Kidney glomerular epithelial cell (primary cell): ENCODE results near the gene RNASE1.
A peak's percentile ranks its signal among the peaks of the same experiment; 100 is the strongest.
"Not testable (repeated sequence)": the region's sequence is repeated elsewhere in the genome, so short reads cannot be mapped to it uniquely, and the experiment has no call there.

Experiments used
- DNase-seq: peaks from one replicate; lab custom pipeline; 2025; lab: John Stamatoyannopoulos, UW

The RNASE1 gene

DNA sequence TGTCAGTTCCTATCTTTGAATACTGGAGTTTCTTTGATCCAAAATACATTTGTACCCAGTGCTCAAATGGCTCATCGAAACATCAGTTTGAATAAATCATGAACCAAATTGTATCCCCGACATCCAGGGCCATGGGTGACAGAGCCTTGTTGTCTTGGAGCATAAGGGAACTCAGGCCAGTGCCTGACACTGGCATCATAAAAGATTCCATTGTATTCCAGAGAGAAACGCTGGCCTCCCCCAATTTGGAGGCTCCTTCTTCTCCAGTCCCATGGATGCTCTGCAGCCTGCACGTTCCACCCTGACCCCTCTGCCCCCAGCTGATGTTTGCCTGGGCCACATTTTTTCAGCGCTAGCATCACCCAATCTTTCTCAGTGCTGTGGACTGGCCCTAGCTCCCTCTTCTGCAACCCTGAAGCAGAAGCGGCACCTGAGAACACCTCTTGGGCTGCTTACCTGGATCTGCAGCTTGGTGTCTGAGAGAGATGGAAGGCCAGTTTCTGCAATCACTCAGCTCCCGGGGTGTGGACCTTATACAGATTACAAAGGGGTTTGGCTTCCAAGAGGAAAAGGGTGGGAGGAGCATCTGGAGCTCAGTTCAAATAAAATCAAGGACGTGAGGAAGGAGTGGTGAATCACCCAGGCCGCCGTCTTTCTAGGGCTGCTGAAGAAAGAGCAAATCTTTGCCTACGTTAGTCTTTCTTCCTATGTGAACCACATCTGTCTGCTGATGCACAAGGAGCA is at the start of gene RNASE1:
Gene RNASE1 (minus strand): TSS at position 504 of the 744 bp plus-strand sequence. CDS start 776 bp downstream, outside the sequence.
- DNase-seq, result no peak

DNA sequence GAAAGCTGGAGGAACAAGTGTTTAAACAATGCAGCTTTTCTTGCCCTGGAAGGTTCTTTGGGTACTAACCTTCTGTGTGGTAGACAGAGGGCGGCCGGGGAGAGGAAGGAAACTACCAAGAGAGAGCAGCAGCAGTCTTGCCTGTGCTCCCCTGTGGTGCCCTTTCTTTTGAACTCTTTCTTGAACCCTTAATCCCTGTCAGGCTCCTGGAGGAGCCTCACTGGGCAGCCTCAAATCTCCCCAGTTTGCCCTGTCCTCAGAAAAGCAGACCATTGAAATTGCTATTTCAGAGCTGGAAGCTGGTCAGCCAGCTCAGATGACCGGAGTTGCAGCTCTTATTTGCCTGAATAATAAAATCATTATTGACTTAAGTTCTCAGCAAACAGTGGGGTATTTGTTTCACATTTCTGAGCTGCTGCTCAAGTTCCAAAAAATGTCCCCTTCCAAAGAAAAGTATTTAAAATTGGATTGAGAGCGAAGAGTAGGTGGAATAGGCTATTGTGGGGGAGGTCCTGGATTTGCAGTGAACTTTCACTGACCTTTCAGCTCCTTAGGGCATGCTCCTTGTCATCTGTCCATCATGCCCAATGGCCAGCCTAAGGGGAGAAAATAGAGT is 46.4 kb upstream of the RNASE1 start:
- peak; percentile 24 for DNase-seq

DNA sequence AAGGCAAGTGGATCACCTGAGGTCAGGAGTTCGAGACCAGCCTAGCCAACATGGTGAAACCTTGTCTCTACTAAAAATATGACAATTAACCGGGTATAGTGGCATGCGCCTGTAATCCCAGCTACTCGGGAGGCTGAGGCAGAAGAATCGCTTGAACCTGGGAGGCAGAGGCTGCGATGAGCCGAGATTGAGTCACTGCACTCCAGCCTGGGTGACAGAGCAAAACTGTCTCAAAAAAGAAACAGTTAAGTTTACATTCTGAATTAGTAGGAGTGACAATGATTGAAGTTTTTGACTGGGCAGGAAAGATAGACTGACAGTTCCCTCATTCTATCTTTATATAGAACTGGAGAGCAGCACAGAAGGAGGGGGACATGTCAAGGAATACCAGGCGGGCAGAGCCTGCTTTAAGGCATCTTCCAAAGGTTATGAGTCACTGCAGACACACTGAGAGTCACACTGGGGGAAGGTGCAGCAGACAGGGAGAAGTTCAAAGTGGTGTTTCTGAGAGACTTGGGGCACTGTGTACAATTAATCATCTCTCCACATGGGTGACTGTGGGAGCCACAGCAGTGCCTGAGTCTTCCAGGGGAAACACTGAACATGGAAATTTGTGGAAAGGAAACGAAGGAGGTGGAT is 45.8 kb upstream of the RNASE1 start:
- peak; percentile 80 for DNase-seq

DNA sequence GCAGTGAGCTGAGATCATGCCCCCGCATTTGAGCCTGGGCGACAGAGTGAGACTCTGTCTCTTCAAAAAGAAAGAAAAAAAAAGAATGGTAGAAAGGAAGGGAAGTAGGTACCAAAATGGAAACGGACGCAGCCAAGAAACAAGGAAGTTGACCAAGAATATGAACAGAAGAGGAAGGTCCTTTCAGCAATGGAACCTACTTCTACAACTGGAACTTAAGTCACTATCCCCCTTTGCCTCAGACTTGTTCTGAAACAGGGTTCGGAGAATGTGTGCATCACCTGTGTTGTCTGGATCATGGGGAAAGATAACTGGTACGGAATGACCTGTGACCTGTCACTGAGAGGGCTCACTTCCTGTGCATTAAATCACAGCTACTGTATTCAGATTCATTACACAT is 43.9 kb upstream of the RNASE1 start:
- DNase-seq, result no peak

DNA sequence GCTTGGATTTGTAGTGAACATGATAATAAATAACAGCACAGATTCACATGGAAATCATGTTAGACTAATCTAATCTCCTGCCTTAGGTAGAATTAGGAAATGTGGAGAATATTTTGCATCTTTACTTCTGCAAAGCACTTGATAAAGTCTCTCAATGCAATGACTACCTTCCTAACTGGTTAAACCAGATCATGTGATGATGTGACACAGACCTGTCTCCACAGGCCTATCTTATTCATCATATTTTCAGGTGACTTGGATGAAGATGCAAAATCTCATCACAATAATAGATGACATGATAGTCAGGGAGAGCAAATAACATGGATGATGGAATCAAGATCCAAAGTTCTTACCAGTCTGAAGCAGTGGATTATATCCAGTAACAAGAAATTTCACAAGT is 38.5 kb upstream of the RNASE1 start:
- no peak for DNase-seq

DNA sequence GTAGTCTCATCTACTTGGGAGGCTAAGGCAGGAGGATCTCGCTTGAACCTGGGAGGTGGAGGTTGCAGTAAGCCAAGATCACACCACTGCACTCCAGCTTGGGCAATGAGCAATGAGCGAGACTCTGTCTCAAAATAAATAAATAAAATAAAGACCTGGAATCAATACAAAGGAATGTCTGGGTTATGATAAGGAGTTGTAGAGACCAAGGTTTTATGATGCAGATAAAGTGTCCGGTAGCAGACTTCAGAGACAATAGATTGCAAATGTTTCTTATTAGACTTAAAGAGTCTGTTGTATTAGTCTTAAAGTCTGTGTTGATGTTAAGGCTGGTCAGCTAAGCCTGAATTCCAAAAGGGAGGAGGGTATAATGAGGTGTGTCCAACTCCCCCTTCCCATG is 35.2 kb upstream of the RNASE1 start:
- no peak for DNase-seq

DNA sequence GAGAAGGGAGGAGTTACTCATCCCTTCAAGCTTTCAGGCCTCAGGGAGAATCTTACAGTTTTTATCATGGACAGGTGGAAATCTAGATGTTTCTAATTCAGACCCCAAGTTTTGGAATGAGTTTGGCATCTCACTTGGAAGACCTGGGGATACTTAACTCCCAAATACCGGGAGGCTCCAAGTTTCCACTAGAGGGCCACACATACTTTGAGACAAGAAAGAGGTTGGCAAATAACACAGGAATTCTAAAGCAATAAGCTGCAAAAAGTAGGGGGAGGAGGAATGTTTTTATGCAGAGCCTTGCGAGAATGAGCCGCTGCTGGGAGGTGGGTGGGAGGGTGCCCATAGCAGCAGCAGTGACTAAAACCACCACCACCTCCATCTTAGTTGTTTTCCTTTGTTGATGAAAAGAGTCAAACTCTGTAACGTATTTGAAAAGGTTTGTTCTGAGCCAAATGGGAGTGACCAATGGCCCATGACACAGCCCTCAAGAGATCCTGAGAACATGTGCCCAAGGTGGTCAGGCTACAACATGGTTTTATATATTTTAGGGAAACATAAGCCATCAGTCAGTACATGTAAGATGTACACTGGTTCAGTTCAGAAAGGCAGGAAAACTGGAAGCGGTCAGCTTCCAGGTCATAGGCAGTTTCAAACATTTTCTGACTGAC is 34.2 kb upstream of the RNASE1 start:
- peak; percentile 51 for DNase-seq

DNA sequence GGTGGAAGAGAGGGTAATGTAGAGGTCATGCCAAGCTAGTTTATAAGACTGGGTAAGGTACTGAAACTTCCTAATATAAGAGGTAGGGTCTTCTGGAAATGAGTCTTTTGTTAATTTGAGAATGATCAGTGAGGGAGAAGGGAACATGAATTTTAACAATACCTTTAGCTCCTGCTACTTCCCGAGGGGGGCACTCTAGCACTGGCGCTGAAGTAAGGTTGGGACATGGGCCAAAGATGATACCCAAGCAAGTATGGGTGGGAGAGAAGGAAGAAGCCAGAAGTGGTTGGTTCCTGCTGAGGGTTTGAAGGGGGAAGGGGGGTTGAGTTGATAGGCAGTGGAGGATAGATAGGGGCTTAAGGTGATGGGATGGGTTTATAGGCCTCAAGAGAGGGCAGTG is 32.3 kb upstream of the RNASE1 start:
- no peak for DNase-seq

DNA sequence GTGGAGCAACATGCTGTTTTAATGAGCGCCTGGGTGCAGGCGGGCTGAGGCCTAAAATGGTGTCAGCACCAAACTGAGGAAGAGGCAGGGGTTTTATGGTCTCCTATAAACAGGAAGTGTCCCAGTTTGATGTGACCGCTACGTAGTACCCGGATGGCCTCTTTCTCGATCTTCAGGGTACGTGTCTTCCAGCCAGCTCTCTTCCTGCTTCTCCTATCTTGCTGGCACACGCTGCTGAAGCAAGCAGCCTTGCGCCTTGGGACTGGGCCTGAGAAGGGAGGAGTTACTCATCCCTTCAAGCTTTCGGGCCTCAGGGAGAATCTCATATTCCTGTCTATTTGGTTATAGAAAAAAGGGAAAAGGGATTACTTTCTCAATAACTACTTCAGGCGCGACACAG is 28.2 kb upstream of the RNASE1 start:
- DNase-seq, result no peak

DNA sequence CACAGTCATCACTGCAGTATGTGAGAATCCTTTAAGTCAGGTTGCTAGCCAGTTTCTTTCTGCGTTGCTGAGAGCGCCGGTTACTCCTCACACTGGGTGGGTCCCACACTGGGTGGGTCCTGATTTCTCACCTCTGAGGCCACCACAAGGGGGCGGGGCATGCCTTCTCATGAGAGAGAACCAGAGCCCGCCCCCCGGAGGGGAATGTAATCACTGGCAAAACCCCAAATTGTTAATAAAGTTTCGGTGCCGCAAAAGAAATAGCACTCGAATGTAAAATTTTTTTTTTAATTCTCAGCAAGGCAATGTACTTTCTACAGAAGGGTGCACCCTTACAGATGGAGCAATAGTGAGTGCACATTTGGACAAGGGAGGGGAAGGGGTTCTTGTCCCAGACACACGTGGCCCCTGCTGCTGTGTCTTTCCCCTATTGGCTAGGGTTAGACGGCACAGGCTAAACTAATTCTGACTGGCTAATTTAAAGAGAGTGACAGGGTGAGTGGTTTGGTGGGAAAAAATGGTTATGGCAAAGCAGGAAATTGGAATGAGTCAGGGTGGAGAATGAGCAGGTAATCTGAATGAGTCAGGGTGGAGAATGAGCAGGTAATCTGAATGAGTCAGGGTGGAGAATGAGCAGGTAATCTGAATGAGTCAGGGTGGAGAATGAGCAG is 25.5 kb upstream of the RNASE1 start:
- DNase-seq, result not testable (repeated sequence)

DNA sequence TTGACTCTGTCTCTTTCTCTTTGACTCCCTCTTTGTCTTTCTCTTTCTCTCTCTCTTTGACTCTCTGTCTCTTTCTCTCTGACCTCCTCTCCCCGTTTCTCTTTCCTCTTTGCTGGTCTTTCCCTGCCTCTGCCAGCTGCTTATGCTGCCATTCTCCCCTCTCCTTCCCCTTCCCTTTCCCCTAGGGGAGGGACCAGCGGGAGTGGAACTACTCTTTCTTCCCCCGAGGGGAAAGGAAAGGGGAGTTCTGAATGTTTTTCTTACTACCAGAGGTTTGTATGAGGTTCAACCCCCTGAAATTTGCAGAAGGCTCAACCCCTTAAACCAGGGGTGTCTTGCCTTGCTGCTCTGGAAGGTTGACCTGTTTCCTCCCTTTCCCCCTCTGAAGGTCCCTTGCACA is 24.7 kb upstream of the RNASE1 start:
- DNase-seq, result no peak

DNA sequence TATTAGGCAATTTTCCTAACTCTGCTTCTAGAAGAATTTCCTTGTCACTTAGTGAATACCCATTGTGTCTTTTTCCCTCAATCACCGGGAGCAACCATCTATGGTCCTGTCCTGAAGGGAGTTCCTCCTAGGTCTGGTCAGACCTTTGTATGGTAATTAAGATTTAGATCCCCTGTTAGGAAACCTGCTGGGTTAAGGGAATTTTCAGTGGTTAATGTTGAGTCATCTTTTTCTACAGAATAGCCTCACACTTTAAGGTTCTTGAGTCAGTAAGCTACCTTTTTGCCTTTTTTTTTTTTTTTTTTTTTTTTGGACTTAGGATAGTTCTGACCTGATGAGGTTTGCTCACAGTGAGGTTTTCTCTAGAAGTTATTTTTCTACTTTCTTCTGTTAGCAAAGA is 24.0 kb upstream of the RNASE1 start:
- not testable (repeated sequence) for DNase-seq

DNA sequence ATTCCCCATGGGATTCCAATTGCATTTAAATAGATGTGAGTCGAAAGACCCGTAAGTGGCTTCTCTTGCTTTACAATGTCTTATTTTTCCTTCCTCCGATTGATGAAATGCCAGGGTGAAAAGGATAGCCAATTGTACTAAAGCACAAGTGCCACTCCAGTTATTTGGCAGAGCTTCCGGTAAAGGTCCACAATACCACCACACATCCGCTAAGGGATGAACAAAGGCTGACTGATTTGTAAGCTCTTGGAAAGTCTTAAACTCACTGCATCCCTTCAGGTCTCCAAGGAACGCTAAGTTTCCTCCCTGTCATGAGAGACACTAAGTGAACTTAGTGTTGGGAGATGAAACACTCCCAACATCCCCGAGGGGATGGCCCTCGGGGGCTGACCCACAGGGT is 21.2 kb upstream of the RNASE1 start:
- no peak for DNase-seq

DNA sequence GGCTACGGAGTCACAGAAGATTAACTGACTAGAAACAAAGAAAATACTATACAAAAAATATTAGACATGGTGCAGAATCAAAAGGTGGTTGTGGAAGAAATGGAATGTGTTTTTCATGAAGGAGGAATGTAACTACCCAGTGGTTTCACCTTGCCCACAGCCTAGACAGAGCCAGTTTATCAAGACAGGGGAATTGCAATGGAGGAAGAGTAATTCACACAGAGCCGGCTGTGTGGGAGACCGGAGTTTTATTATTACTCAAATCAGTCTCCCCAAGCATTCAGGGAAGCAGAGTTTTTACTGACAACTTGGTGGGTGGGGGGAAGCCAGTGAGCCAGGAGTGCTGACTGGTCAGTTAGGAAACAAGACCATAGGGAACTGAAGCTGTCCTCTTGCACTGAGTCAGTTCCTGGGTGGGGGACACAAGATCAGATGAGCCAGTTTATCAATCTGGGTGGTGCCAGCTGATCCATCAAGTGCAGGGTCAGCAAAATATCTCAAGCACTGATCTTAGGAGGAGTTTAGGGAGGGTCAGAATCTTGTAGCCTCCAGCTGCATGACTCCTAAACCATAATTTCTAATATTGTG is 19.0 kb upstream of the RNASE1 start:
- peak; percentile 77 for DNase-seq

DNA sequence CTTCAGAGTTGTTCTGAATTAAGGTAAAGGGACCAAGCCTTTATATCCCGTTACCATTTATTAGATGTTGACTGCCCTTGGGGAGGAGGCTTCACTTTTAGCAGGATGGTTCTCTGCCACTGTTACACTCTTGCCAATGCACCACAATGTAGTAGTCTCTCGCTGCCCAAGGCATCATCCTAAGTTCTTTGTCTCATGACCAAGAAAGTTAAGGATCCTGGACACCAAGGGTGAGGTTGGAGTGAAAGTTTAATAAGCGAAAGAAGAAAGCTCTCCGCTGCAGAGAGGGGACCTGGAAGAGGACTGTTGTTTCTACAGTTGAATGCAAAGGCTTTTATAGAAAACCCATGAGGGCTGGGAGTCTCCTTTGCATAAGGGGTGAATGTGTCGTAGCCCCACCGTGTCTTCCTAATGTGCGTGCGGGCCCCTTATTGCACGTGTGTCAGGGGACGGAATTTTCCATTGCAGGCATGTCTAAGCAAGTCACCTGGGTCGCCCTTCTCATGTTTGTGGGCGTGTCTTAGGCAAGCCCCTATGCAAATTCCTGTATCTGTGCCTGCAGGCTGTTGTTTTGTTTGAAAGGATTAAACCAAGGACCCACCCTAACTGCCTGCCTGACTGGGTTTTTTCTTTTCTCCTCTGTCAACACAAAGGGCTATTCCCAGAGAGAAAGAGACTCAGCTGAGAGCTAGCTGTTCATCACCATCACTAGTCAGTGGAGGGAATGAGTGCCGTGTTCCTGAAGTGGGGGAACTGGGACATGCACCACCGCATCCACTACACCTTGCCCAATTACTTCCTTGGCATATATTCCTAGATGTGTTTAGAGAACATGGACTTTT is 17.6 kb upstream of the RNASE1 start:
- DNase-seq, result no peak

DNA sequence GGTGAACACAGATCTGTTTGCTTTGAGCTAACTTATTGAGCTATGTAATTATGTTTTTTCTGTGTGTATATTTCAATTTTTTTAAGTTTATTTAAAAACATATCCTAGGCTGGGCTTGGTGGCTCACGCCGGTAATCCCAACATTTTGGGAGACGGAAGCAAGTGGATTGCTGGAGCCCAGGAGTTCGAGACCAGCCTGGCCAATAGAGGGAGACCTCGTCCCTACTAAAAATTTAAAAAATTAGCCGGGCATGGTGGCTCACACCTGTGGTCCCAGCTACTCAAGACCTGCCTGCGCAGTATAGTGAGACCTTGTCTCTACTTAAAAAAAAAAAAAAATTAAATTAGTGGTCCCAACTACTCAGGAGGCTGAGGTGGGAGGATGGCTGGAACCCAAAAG is 16.2 kb upstream of the RNASE1 start:
- no peak for DNase-seq

DNA sequence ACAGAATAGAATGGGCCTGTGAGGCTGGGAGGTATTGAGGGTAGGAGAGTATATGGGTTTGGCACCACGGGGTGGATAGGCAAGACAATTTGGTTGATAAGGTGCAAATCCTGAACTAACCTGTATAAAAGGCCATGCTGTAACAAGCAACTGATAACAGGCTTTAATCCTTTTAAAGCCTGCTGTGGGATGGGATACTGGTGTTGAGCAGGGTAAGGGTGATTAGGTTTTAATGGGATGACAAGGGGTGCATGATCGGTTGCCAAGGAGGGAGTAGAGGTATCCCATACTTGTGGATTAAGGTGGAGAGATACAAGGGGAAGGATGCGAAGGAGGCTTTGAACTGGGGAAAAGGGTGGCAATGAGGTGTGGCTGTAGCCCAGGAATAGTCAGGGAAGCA is 13.3 kb upstream of the RNASE1 start:
- DNase-seq, result not testable (repeated sequence)

DNA sequence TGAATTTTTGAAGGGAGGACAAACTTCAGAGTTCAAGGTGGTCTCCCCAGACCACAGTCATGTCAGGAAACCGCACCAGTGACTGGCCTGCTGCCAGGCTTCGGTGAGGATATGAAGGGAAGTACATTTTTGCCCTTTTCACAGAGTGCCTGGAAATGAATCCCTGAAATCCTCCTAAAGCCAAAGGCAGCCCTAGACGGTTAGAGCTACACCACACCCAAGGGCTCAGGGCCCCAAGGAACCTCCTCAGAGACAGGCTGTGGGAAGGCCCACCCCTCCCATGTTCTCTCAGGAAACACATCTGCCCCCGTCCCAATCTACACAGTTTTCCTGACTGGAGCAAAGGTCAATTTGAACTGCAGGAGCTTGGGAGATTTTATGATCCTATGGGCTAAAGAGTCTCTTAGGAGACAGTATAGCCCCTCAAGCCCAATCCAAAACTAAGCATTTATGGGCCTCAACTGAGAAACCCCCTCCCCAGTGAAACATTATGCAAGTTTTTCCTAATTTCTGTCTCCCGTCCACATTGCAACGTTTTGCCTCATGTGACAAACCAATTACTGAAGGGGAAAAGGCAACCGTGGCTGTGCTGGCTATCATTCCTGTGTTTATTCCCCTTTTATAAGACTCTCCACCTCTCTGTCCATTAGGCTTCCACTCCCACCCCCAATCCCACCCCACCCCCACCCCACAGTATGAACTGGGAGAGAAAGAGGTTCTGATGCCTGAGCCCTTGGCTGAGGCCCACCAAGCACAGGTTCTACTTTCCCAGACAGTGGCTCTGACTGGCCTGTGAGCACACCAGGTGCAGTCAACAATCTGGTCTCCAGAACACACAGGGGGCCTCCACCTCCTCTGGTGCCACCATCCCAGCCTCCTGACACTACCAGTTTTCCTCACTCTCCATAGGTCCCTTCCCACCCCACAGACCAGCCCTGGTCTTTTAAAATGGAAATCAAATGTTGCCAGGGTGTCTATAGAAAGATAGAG is 9.6 kb upstream of the RNASE1 start:
- no peak for DNase-seq

DNA sequence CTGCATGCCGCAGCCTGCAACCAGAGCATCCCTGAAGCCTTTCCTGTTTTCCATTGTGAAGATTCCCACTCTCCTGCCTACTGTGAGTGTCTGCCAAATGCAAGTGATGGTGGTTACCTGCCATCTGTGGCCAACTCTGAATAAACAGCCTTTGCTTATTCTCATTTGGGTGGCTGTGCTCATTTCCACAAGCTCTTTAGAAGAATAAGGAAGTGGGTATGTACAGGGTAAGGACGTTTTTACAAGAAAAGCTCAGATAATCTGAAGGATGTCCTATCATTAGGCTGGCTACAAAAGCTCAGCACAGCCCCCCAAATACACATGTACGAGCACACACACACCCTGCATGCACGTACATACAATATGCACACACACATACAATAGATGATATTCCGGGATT is 7.3 kb upstream of the RNASE1 start:
- DNase-seq, result no peak

DNA sequence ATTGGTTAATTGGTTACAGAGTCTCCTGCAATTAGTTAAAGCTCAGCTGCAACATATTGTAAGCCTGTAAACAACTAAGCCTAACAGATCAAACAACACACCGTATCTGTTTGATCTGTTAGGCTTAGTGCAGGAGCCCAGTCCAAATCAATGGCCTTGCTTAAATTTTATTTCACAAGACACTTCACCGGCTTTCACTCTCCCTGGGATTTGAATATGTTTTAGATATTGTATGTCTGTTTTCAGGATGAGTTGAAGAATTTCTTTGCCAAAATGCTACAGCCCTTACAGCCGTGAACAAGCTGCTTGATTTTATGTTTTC is 5.5 kb upstream of the RNASE1 start:
- no peak for DNase-seq
